ENCODE data around the gene SAPCD2.

Gene SAPCD2

DNA sequence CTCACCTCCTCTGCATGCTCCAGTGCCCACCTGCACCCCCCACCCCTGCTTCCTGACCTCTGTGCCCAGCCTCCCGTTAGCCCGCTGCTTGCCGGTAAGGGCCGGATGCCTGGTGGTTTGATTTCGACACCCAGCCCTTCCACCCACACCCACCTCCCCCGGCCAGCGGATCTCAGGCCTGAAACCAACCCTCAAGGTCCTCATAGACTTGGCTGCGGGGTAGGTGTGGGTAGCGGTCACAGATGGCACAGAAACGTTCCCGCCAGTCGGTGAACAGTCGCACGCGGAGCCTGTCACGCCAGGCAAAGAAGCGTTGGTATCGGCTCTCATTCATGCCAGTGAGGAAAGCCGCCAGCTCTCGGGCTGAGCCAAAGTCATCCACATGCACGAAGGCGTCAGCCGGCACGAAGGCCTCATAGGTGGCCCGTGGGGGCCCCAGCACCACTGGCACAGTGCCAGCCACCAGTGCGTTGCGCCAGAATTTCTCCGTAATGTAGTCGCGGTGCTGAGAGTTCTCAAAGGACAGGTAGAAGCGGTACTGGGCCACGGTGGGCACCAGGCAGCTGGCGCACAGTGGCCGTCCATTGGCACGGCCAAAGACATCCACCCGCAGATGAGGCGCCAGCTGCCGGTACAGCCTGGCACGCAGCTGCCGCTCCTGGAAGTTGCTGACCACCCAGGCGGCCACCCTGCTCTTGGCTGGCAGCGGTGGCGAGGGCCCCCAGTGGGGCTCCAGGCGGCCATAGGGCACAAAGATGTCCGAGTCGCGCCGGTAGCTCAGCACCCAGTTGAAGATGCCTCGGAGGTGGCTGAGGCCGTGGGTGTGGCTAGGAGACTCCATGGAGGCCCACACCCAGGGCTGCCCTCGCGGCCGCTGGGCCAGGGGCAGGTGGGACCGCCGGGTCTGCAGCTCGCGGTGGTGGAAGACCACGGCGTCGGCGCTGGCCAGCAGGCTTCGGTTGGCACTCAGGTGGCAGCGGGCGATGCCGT lies 39.5 kb downstream of the SAPCD2 start:
- peak; percentile 93 for DNase-seq

DNA sequence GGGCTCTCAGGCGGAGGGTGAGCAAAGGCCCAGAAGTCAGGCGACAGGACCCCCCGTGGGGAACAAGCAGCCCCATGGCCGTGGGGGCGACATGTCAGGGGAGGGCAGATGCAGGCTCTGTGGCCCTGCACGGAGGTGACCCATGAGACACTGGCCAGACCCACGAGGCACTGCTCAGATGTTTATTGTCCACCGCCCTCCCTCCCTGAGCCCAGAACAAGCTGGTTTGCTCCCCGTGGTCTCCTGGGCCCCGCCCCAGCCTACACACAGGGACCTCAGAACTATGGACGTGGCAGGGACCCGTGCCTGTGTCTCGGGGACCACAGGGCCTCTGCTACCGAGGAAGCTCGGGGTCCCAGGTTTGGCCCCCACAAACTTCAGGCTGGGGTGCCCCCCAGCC lies 40.4 kb downstream of the SAPCD2 start:
- DNase-seq: peak; percentile 56

DNA sequence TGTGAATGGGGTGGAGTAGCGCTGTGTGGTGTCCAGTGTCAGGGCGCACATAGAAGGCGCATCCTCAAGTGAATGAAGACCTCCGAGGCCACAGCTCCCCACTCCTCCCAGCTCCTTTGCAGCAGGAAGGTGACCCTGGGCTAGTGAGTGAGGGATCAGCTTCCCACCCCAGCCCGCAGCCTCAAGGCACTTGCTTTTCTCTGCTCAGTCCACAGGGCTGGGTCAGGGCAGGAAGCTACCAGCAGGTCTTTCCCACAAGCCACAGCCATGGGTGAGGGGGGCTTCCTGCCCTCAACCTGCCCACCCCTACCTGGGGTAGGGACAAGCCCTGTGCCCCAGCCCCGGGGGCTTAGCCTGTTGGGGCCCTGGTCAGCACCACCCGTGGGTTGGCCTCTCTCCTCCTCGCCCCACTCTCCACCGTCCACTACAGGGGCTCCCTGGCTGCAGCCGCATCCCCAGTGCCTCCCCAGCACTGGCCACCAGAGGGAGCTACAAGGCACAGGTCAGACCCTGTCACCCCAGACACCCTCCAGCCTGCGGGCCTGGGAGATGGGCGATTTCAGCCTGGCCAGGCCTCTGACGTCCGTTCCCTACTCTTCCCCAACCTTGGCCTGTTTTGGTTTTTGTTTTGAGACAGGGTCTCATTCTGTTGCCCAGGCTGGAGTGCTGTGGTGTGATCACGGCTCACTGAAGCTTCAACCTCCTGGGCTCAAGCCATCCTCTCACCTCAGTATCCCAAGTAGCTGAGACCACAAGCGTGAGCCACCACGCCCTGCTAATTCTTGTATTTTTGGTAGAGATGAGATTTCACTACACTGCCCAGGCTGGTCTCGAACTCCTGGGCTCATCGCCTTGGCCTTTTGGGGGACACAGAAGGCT lies 41.1 kb downstream of the SAPCD2 start:
- peak; percentile 91 for DNase-seq

DNA sequence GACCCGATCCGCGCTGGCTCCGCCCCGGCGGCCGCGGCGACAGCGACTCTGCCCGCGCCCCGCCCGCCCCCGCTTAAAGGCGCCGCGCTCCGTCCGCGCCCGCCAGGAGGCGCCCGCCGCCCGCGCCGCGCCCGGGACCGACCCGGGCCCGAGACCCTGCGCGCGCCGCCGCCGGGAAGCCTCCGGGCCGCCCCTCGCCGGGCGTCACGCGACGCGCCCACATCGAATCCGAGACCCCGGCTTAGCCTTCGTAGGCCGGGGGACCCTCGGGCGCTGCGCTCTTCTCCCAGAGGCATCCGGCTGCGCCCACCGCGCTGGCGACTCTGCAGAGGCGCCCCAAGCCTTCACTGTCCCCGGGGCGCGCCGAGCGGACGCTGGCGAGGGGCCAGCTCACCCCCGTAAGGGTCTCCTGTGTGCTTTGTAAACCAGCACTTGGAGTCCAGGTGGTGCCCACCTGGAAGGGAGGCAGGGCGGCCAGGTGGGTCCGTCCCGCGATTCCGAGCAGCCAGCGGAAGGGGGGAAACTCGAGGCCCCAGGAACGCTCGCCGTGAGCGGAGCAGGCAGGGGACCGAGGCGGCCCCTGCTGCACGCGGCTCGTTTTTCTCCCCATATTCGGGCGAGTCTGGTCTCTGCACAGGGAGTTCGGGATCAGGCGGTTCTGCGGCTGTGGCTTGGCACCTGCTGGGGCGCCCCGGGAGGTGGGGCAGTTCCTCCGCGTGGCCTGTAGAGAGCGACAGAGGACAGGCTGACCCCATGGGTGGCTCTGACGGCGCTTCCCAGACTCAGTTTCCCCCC lies 41.9 kb downstream of the SAPCD2 start:
- peak; percentile 90 for DNase-seq

GRCh38 chr9:137027369-137028262 lies 42.7 kb downstream of the SAPCD2 start, which contains the start of gene ABCA2:
Gene ABCA2, minus strand, starts transcription at chr9:137028237. Its CDS starts 97 bp downstream, at chr9:137028140.
- DNase-seq: no peak

GRCh38 chr9:137026828-137027227 lies 43.5 kb downstream of the SAPCD2 start:
- no peak for DNase-seq

DNA sequence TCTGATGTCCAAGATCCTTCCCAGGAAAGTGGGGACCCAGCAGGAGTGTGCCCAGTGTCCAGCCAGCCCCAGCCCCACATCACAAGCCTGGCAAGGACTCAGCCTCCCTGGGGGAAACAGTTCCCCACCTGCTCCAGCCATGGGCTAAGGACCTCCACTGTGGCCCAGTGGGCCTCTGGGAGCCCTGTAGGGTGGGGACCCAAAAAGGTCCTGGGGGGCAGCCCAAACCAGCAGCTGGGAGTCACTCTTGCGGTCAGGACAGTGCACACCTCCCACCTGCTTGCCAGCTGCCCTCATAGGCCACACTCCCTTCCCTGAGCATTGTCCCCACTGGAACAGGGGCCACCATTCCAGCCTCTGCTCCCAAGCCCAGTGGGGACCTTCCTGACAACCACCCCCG lies 44.0 kb downstream of the SAPCD2 start:
- no peak for DNase-seq

- DNase-seq: no peak
Observed at GRCh38 chr9:137025517-137025966, 44.8 kb downstream of the SAPCD2 start.

DNA sequence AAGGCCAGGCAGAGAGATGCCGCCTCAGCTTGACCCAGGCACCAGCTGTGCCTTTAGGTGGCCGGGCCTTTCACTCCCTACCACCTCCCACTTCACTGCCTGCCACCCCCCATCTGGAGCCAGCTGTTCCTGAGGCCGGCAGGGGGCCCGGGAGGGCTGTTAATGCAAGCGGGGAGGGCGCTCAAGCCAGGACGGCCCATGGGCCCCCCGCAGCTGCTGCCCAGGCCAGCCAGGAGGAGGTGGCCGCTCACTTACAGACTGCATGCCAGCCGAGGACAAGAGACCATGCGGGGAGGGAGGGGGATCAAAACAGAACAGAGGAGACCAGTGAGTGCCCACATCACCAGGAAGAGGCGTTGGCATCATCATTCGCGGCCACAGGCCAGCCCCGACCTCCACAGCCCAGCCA lies 46.8 kb downstream of the SAPCD2 start:
- DNase-seq: no peak

- no peak for DNase-seq
Observed at GRCh38 chr9:137023157-137023556, 47.2 kb downstream of the SAPCD2 start.

- no peak for DNase-seq
Observed at GRCh38 chr9:137022662-137023008, 47.7 kb downstream of the SAPCD2 start.

DNA sequence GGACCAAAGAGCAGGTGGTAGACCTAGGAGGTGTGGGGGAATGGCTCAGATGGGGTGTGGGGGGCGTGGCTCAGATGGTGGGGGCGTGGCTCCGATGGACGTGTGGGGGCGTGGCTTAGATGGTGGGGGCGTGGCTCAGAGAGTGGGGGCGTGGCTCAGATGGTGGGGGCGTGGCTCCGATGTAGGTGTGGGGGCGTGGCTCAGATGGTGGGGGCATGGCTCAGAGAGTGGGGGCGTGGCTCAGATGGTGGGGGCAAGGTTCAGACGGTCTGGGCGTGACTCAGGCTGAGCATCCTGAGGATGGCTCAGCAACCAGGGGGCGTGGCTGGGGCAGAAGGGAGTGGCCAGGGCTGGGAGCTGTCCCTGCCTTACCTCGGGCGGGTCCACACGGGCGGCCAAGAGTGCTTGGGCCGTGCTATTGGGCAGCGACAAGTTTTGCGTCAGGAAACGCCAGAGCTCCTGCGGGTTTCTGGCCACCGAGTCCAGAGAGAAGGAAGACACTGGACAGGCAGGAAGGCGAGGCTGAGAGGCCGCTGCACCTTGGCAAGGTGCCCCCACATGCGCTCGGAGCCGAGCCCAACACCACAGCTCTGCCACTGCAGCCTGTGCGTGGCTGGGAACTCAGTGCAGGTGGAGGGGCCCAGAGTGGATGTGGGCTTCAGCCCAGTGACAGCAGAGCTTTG lies 48.2 kb downstream of the SAPCD2 start:
- peak; percentile 87 for DNase-seq

- DNase-seq: no peak
Observed at GRCh38 chr9:137021568-137021978, 48.8 kb downstream of the SAPCD2 start.

DNA sequence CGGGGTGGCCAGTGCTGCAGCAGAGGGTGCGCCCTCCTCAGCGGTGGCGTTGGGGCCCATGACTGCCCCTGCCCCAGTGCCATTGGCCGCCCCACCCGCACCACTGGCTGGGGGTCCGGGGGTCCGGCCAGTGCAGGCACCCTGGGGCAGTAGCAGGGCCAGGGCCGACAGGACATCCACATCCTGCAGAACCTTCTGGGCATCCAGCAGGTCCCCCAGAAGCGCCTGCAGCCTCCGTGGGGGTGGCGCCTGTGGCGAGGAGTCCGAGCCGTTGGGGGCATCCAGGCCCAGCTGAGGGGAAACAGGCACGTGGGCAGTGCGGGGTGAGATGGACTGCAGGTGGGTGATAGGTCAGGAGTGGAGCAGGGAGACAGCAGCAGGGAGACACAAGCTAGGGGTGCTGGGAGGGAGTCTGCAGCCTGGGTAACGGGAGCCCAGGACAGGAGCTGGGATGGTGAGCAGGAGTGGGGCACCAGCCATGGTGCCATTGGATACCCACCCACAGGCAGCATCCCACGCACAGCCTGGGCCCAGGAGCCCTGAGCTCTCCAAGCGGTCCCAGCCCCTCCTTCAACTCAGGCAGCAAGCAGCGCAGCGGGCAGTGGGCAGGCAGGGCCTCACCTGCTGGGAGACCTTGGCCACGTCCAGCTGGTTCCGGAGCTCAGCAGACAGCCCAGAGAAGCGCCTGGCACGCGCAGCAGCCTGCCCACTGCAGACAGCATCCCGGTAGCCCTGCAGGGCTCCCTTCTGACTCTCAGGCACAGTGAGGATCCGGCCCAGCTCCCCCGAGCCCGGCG lies 49.4 kb downstream of the SAPCD2 start:
- DNase-seq: no peak

DNA sequence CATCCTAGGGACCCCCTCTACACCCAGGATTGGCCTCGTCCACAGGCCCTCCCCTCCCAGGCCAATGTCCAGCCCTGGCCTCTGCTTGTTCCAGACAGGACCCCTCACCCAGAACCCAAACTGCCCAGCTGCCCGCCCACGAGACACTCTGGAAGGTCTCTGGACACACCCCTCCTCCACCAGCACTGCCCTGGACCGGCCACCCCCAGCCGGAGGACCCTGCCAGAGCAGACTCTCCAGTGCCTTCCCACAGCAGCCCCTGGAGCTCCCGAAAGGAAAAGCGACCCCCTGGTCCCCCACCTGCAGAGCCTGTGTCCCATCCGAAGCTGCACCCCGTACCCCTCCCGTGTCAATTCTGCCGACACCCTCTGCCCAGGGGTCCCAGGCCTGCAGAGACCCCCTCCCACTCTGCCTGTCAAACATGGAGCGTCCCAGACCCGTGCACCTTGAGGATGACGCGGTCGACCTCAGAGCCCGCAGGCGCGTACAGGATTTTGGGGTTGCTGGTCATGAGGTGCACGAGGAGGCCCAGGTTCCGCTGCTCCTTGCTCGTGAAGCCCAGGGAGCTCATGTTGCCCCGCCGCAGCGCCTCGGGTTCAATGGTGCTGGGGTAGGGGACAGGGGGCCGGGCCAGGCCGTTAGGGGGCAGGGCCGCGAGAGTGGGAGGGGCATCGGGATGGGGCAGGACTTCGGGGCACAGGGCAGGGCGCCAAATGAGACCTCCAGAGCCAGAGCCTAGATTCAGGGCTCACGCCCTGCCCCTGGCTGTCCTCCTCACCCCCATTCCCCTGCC lies 50.3 kb downstream of the SAPCD2 start:
- no peak for DNase-seq

DNA sequence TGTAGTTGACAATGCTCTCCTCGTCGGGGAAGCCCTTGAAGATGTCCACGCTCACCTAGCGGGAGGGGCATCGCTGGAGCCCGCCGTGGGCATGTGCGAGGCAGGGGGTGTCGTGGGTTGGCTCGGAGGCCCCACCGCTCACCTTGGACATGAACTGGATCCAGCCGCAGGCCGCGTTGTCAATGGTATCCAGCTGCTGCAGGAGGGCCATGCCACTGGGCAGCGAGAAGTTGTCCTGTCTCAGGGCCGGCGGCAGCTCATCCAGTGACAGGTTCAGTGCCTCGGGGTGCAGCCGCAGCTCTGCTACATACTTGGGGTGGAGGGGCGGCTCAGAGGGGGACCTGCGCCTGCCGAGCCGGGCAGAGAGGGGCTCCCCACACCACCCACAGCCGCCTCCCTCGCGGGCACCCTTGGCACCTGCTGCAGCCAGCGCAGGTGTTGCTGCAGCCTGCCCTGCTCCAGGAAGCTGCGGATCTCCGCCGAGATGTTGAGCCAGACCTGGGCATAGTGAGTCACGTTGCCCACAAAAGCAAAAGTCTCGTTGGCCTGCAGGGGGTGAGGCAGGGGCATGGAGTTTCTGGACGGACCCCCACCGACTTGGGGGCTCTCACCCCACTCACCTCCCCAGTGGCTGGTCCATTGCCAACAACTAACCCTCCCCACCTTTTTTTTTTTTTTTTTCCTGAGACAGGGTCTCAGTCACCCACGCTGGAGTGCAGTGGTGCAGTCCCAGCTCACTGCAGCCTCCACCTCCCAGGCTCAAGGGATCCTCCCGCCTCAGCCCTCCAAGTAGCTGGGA lies 51.4 kb downstream of the SAPCD2 start:
- DNase-seq: no peak

- no peak for DNase-seq
Observed at GRCh38 chr9:137017791-137018497, 52.4 kb downstream of the SAPCD2 start.

GRCh38 chr9:137017071-137017470 lies 53.3 kb downstream of the SAPCD2 start:
- no peak for DNase-seq

All from activated CD4-positive, alpha-beta T cell treated with anti-CD3 and anti-CD28 coated beads, Interleukin-10, Interleukin-2, amounts not matched to agents 100 ng/mL and 50 ng/mL, durations not matched to agents 16 hours and 8 hours (primary cell).